ENCODE results near the gene PRKCA.

Gene PRKCA

GRCh38 chr17:66371561-66371960 lies 69.1 kb downstream of the PRKCA start:
- intact Hi-C loops (cut with DNase I): no loop called here
- no peak for DNase-seq

DNA sequence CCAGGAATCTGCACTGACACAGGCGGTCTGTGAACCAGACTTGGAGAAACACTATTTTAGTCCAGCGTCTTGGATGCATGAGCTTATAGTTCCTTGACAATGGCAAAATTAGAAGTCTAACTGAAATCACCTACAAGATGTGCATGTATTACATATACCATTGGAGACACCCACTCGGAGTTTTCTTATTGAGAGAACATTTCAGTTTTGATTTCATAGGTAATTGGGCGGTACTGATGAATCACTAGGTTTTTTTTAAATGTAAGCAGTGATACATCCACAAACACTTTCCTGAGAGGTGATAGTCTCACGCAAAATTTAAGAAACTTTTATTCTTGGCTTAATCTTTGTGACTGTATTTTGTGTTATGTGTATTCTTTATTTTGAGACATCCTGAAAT lies 69.8 kb downstream of the PRKCA start:
- DNase-seq: no peak
- intact Hi-C loops (cut with DNase I): no loop called here

DNA sequence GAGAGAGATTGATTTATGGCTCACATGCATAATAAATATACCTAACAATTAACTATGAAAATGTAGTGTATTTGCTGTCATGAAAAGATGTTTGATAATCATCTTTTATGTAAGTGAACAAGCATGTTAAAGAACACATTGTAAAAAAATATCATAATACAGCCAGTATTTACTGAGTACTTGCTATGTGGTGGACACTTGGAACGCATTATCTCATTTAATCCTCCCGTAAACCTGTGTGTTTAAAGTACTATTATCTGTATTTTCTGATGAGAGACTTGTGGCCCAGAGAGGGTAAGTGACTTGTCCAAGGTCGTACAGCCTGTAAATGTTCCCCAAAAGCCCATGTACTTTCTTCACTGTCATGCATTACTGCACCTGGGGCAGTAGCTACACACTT lies 70.7 kb downstream of the PRKCA start:
- no peak for DNase-seq
- intact Hi-C loops (cut with DNase I): no loop called here

DNA sequence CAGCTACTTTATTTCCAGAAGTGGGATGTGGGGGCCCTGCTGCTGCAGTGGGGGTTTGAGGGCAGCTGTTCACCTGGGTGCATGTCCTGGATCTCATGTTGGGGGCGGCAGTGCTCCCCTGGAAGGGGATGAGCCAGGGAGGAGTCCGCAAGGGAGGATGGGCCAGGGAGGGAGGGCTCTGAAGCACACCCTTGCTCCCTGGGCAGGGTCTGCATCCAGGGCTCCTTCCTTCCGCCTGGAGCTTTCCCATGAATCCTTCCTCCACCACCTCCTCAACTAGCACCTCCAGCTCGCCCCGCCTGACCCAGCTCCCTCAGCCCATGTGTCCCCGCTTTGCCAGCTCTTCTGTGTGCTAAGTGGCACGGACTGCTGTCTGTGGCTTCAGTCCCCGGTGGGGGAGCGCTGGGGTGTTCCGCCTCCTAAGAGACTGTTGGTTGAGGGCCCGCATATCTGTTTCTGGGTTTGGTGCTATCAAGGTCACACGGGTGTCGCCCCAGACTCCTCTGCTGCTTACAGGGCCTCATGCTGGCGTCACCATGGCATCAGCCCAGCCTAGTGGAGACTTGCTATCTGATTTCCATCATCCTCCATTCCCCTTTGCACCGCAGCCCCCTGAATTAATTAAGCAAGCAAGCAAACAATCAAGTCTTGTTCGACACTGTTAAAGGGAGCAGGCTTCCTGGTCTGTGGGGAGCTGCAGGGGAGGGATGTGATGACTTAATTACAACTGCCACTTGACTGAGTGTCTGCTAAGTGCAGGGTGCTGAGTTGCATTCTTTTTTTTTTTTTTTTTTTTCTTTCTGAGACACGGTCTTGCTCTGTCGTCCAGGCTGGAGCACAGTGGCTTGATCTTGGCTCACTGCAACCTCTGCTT lies 71.8 kb downstream of the PRKCA start:
- peak; percentile 9 to 80 (median 51) for DNase-seq
- intact Hi-C loops (cut with DNase I): no loop called here

GRCh38 chr17:66375121-66375520 lies 72.7 kb downstream of the PRKCA start:
- intact Hi-C loops (cut with DNase I): no loop called here
- no peak for DNase-seq

DNA sequence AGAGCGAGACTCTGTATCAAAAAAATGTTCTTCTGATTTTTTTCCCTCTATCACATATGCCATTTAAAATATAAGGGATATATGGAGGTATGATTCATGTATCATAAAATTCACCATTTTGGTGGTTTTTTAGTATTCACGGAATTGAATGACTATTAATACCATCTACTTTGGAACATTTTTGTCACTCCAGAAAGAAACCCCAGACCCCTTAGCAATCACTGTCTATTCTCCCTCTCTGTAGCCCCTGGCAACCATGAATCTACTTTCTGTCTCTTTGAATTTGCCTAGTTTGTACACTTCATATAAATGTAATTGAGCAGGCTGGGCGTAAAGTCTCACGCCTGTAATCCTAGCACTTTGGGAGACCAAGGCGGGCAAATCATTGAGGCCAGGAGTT lies 75.9 kb downstream of the PRKCA start:
- intact Hi-C loops (cut with DNase I): no loop called here
- no peak for DNase-seq

- DNase-seq: no peak
- intact Hi-C loops (cut with DNase I): no loop called here
These were observed 77.1 kb downstream of the PRKCA start for GRCh38 chr17:66379544-66379943.

DNA sequence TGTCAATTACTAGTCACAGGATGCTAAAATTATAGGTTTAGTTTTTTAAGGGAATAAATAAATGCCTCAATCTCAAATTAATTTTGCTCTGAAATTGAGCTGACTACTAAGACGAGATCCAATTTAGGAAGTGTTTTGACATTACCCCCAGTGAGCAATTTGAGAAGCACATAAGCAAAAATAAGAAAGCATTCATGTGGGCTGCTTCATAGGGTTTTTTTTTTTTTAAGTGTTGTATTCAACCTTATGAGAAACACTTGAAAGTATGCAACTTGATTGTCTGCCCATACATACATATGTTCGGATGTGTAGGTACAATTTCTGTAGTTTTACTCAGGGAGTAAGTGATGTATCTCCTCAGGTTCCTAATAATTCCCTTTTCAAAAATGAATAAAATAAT lies 77.6 kb downstream of the PRKCA start:
- intact Hi-C loops (cut with DNase I): no loop called here

DNA sequence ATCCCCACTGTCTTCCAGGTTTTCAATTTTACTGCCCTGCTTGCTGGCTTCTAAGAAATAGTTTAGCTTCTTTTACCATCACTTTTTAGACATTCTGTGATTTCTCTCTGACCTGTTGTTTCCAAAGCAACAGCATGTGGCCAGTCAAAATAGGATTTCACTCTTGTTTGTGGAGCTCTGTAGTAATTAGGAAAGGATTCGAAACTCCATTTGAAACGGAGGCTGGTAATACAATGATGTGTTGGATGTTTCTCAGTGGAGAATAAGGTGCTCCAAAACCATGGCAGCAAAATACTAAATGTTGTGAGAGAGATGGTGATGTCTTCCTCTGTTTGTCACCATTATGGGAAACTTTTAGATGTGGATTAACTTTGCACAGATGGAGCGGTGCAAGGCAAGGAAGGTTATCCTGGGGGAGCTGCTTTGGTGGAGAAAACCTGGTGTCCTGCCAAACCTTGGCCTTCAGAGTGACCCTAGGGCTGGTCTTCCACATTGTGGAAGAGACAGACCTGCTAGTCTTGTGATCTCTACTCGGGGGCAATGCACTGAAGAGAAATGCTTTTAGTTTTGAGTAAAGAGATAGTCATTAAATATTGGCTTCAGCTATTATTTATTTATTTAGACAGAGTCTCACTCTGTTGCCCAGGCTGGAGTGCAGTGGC lies 79.4 kb downstream of the PRKCA start:
- intact Hi-C loops (cut with DNase I): no loop called here
- no peak for DNase-seq

More for the DNA sequence above, 77.6 kb downstream of the PRKCA start:
- no peak for DNase-seq

DNA sequence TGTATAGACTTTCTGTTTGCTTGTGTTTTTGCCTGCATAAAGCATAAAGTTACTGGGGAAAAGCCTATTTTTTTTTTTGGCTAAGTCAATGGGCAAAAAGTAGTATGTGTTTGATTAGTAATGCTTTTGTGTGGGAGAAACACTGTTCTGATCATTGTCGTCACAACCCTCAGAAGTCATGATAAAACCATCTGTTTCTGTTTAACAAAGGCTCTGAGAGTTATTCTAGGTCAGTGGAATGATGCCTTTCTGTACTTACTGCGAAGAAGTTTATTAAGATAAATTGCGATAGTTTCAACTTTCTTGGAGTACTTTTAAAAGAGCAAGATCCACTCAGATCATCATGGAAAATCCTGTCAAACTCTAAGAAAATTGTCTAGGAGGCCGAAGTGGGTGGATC lies 80.9 kb downstream of the PRKCA start:
- no peak for DNase-seq
- intact Hi-C loops (cut with DNase I): no loop called here

DNA sequence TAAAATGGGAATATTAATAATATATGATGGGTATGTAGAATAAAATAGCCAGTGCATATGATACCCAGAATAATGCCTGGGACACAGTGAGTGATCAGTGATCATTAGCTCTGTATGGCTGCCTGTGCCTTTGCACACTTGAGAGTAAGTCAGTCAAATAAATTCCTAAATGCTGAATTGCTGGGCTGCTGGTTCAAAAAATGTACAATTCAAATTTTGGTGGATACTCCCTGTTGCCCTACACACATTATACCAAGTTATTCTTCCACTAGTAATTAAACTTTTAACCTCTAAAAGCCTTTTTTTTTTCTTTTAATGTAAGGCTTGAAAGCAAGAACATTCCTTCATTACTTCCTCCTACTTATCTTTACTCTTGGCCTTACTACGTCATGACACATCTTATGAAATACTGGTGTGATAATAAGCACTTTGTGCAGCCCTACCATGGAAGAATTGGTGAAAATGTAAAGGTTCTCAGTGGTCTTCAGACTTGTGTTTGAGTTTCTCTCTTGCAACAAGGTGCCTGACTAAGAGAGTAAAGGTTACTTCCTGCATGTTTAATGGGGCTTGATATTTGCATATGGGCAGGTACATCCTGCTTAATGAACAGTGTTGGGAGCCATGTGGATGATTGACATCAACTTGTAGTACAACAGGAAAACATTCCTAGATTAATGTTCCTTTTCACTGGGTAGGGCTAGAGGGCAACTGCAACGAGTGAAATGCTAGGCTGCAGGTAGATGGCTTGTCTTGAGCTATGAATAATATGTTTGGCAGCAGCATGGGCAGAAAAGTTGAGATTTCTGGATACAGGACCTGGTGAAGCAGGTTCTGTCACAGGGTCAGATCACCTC lies 84.3 kb downstream of the PRKCA start:
- intact Hi-C loops (cut with DNase I): no loop called here
- no peak for DNase-seq

DNA sequence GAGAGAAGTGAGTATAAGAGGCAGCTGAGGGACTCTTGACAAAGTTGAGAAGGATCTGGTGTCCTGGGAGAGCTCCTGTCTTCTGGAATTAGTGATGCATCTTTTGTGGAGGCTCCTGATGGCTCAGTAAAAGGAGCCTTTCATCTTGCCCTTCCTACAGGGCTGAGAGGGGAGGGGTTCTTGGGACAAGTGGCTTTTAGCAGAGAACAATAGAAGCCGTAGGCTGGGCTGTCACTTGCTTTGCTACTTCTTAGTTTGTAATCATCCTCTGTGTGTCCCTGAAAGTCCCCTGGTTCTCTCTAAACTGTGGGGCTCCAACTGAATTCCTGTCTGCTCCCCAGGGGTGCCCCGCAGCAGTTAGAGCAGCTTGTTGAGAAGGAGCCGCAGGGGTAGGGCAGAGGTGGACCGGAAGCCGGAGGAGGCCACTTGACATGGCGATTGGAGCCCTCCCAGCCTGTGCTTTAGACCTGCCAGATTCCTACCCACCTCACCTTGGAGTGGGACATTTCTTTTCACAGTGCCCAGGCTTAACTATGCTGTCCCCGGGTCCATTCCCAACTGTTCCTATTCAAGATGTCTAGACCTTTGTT lies 85.1 kb downstream of the PRKCA start:
- DNase-seq: peak in 2 of 42 donors; percentile 27 to 36
- intact Hi-C loops (cut with DNase I): no loop called here

- DNase-seq: no peak
- intact Hi-C loops (cut with DNase I): no loop called here
These were observed 90.5 kb downstream of the PRKCA start for GRCh38 chr17:66392783-66393437.

- intact Hi-C loops (cut with DNase I): no loop called here
- DNase-seq: no peak
These were observed 93.5 kb downstream of the PRKCA start for GRCh38 chr17:66395961-66396360.

DNA sequence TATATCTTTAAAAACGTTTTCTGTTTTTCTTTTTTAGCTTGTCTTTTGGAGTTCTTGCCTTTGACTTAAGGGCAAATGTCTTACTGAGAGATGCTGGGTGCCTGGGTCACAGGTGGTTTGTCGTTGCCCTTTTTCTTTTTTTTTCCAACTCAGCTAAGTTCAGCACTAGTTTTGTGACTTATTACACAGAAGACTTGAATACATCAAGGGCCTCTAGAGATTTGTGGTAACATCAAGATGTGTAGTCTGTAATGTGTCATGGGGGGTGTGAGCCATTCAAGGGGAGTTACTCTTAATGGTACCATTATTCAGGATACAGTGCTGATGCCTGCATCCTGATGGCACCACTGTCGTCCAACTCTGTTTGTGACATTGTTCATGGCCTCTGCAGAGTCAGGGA lies 95.1 kb downstream of the PRKCA start:
- intact Hi-C loops (cut with DNase I): no loop called here
- no peak for DNase-seq

GRCh38 chr17:66398059-66398458 lies 95.6 kb downstream of the PRKCA start:
- DNase-seq: no peak
- intact Hi-C loops (cut with DNase I): no loop called here

GRCh38 chr17:66398617-66399016 lies 96.2 kb downstream of the PRKCA start:
- intact Hi-C loops (cut with DNase I): no loop called here
- peak in 19 of 42 donors; percentile 17 to 67 (median 42) for DNase-seq

GRCh38 chr17:66399441-66399840 lies 97.0 kb downstream of the PRKCA start:
- intact Hi-C loops (cut with DNase I): no loop called here
- no peak for DNase-seq

Measured in head of caudate nucleus (tissue), 42 donors.